HG02588 (cell line): ENCODE measurements around the gene KBTBD13.

Source experiments
- ATAC-seq: cut with Tn5 transposase; IDR thresholded peaks from one replicate; pipeline ENCODE4 v1.9.1; 2021; ENCODE audit warnings: mild to moderate bottlenecking, moderate library complexity; ENCODE audit not compliant: unreplicated experiment

Gene KBTBD13

GRCh38 chr15:65076486-65077290 lies at the start of gene KBTBD13:
Gene KBTBD13, plus strand, starts transcription at chr15:65076746. Its CDS starts 70 bp downstream, at chr15:65076816.
- no peak for ATAC-seq

DNA sequence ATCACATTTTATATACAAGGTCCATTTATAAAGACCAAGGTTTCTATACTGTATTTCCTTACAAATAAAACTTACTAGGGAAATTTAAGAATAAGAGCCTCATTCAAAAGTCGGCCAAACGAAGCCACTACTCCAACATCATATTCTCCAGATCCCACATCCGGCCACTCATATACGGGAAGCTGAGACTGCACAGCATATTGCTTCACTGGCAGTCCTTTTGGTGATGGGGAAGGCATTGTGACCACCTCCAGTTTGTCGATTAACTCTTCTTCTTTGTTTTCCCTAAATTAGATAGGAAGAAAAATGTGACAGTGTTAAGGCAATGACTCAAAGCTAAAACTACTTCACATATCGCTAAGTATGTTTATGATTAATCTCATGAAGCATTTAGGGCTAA lies 49.8 kb upstream of the KBTBD13 start:
- ATAC-seq, result no peak

GRCh38 chr15:65027593-65027992 lies 49.0 kb upstream of the KBTBD13 start:
- no peak for ATAC-seq

GRCh38 chr15:65028338-65028737 lies 48.2 kb upstream of the KBTBD13 start:
- no peak for ATAC-seq

DNA sequence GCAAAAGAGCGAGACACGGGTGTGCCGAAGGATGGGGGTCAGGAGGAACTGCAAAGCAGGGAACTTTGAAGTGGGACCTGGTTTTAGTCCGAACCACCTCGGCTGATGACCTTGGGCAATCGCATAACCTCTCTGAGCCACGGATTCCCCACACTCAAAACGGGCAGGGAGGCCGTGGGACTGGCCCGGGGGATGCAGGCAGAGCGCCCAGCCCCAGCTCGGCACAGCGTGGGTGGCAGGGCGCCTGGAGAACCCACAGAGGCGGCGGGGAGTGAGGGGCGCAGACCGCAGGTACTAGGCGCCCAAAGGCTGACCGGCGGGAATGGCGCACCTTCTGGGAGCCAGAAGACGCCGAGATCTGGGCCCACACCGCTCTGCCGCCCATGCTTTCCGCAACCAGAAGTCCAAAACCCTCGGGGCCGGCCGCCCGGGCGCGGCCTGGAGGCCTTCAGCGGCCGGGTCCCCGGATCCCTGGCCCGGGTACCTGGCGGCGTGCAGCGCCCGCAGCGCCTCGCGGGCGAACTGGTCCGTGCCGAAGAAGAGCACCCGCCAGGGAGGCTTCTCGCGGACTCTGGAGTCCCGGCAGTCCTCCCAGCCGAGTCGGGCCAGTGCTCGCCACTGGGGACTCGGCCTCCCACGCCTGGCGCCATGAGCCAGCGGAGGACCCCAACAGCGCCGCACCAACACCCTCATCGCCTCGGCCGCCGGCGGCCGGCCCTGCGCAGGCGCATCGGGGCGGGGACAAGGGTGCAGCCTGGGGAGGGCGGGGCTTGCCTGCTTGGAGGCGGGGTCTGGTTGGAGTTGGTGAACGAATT lies 47.4 kb upstream of the KBTBD13 start, which contains the start of gene MTFMT:
Gene MTFMT, minus strand, starts transcription at position 719 of the 815 bp plus-strand sequence. Its CDS starts 26 bp downstream, at position 693.
- ATAC-seq, result peak; percentile 77

GRCh38 chr15:65029736-65030208 lies 46.8 kb upstream of the KBTBD13 start:
- no peak for ATAC-seq

- ATAC-seq, result no peak
Observed at GRCh38 chr15:65032801-65033537, 43.6 kb upstream of the KBTBD13 start.

GRCh38 chr15:65033659-65034269 lies 42.8 kb upstream of the KBTBD13 start:
- ATAC-seq, result no peak

DNA sequence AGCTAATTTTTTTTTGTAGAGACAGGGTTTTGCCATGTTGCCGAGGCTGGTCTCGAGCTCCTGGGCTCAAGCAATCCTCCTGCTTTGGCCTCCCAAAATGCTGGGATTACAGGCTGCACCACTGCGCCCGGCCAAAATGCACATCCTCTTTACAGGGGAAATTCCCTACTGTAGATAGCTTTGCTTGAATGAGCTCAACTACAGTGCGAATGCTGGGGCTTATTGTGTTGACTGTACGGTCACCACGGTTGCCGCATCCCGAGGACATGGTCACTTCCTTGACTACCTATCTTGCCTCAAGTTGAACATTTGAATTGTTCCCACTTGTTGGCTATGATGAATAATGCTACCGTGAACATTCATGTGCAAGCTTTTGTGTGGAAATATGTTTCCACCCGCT lies 41.8 kb upstream of the KBTBD13 start:
- no peak for ATAC-seq

- ATAC-seq, result no peak
Observed at GRCh38 chr15:65037309-65037708, 39.2 kb upstream of the KBTBD13 start.

- ATAC-seq, result no peak
Observed at GRCh38 chr15:65038428-65038827, 38.1 kb upstream of the KBTBD13 start.

DNA sequence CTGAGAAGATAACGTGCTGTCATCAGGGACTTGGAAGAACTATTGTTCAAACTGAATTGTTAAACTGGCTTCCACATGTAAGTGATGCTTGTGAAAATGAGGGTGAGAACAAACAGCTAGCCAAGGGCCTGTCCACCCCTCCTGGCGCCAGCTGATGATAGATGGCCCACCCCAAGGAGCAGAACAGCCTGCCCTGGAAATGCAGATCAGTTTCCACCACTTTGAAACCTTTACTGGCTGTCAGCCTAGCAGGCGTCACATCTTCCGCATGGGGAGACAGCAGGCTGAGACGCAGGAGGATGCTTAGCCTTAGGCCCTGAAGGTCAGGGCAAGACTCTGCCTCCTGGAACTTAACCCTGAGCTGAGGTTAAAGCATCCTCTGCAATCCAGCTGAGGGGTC lies 37.7 kb upstream of the KBTBD13 start:
- no peak for ATAC-seq

GRCh38 chr15:65040461-65040860 lies 36.1 kb upstream of the KBTBD13 start:
- ATAC-seq, result no peak

DNA sequence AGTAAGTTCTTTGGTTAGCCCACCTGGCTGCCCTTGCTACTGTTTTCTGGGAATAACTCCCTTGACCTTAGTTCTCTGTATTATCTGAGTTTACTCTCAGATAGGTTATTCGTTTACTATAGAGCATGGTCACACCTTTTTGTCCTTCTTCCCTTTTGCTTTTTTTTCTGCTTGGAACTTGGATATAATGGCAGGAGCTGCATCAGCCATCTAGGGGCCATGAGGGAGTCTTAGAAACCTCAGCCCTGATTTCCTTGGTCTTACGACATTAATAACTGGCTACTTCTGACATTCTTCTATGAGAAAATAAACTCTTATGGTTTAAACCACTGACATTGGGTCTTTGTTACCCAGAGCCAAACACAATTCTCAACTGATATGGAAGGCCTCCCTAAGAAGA lies 34.8 kb upstream of the KBTBD13 start:
- ATAC-seq, result no peak

DNA sequence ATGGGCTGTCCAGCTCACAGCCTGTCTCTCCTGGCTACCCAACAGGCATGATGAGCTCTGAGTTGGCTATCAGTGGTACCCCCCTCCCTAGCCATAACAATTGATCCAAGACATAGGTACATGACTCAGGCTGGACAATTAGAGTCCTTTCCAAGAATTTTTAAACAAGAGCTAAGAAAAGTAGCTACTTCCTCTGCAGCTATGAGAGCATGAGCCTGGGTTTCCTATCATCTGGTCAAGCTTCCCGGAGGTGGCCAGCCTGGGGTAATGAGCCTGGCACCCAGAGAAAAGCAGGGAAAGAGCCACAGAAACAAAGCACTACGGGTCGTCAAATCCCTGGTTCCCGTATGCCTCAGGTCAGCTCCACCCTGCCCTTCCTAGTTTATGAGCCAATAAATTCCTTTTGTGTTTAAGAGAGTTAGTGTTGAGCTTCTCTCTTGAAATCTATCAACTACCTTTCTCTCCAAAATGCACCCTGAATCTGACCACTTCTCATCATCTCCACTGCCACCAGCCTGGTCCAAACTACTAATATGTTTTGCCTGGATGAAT lies 33.7 kb upstream of the KBTBD13 start:
- no peak for ATAC-seq

- ATAC-seq, result peak; percentile 51
Observed at GRCh38 chr15:65044218-65044617, 32.3 kb upstream of the KBTBD13 start.

GRCh38 chr15:65044724-65045481 lies 31.6 kb upstream of the KBTBD13 start, which contains the start of gene SLC51B:
Gene SLC51B, plus strand, starts transcription at chr15:65045387. Its CDS starts 4,618 bp downstream, at chr15:65050005.
- ATAC-seq, result no peak

GRCh38 chr15:65048241-65048640 lies 28.3 kb upstream of the KBTBD13 start:
- no peak for ATAC-seq

DNA sequence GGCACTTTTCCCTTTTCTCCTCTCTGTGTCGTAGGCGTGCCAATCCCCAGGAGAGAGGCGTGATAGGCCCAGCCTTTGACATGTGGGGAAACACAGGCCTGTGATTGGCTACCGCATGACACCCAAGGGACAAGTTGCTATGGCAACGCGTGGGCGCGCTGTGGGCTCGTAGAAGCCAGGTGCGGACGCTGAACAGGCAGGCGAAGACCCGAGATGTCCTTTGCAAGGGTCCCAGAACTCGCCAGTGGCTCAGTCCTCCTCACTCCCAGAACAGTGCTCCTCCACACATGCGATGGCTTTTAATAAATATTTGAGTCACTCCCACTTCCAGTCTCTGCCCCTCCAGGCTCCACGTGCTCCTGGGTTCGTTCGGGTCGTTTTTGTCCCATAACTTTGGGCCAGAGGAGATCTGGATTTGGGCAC lies 27.1 kb upstream of the KBTBD13 start:
- ATAC-seq, result peak; percentile 85
